Bone marrow (tissue), 2 donors: ENCODE results near the gene POLN.

Experiments used
- DNase-seq, 2 donors: peaks; one replicate each; lab custom pipeline; 2025; lab: John Stamatoyannopoulos, UW

POLN gene

GRCh38 chr4:2241410-2242353 is at the start of gene POLN, which contains the start of gene HAUS3:
Gene POLN, minus strand, starts transcription at chr4:2242121. Its CDS starts 12,890 bp downstream, at chr4:2229231.
Gene HAUS3, minus strand, starts transcription at chr4:2242121. Its CDS starts 1,175 bp downstream, at chr4:2240946.
- DNase-seq, result peak; percentile 94 to 97

- peak in 1 of 2 donors; percentile 12 for DNase-seq
These were observed 49.2 kb upstream of the POLN start for GRCh38 chr4:2290974-2291704.

GRCh38 chr4:2290488-2290887 is 48.6 kb upstream of the POLN start:
- no peak for DNase-seq

GRCh38 chr4:2289955-2290333 is 48.0 kb upstream of the POLN start:
- DNase-seq, result no peak

GRCh38 chr4:2289311-2289954 is 47.5 kb upstream of the POLN start:
- DNase-seq, result no peak

- no peak for DNase-seq
These were observed 46.2 kb upstream of the POLN start for GRCh38 chr4:2288051-2288541.

- DNase-seq, result no peak
These were observed 45.6 kb upstream of the POLN start for GRCh38 chr4:2287594-2287915.

GRCh38 chr4:2286904-2287593 is 45.1 kb upstream of the POLN start:
- no peak for DNase-seq

- DNase-seq, result no peak
These were observed 43.9 kb upstream of the POLN start for GRCh38 chr4:2285613-2286381.

- no peak for DNase-seq
These were observed 43.2 kb upstream of the POLN start for GRCh38 chr4:2284934-2285612.

GRCh38 chr4:2284161-2284933 is 42.4 kb upstream of the POLN start:
- DNase-seq, result no peak

GRCh38 chr4:2283199-2283711 is 41.3 kb upstream of the POLN start:
- DNase-seq, result no peak

- DNase-seq, result peak in 1 of 2 donors; percentile 97
These were observed 39.8 kb upstream of the POLN start for GRCh38 chr4:2281575-2282343.

- no peak for DNase-seq
These were observed 38.8 kb upstream of the POLN start for GRCh38 chr4:2280531-2281300.

GRCh38 chr4:2277956-2278355 is 36.0 kb upstream of the POLN start:
- DNase-seq, result no peak

- DNase-seq, result no peak
These were observed 34.8 kb upstream of the POLN start for GRCh38 chr4:2276581-2277325.
